ENCODE data around the gene PHF14.
"Not testable (repeated sequence)": the region's sequence is repeated elsewhere in the genome, so short reads cannot be mapped to it uniquely, and the experiment has no call there.

Gene PHF14

DNA sequence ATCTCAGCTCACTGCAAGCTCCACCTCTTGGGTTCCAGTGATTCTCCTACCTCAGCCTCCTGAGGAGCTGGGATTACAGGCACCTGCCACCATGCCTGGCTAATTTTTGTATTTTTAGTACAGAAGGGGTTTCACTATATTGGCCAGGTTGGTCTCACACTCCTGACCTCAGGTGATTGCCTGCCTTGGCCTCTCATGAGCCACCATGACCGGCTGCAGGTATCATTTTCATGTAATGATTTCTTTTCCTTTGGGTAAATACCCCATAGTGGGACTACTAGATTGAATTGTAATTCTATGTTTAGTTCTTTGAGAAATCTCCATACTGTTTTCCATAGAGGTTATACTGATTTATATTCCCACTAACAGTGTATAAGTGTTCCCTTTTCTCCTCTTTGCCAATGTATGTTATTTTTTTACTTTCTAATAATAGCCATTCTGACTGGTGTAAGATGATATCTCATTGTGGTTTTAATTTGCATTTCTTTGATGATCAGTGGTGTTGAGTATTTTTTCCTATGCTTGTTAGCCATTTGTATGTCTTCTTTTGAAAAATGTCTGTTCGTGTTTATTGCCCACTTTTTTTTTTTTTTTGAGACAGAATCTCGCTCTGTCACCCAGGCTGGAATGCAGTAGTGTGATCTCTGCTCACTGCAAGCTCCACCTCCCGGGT lies 20.5 kb upstream of the PHF14 start:
- not testable (repeated sequence) for H3K27me3 Mint-ChIP-seq; H3K4me3 Mint-ChIP-seq; H3K9me3 Mint-ChIP-seq; H3K27ac Mint-ChIP-seq; DNase-seq; H3K4me1 Mint-ChIP-seq; ATAC-seq (replicated peaks); H3K36me3 Mint-ChIP-seq

DNA sequence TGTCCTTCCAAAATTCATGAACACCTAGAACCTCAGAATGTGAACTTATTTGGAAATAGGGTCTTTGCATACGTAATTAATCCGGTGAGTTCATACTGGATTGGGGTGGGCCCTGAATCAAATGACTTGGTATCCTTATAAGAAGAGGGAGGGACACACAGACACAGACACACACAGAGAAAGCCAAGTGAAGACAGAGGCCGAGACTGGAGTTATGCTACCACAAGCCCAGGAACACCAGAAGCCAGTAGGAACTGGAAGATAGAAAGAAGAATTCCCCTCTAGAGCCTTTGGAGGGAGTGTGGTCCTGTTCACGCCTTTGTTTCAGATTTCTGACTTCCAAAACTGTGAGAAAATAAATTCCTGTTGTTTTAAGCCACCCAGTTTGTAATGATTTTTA lies 17.1 kb upstream of the PHF14 start:
- peaks cover 3% of the 10 kb centered on the region in 2 donors for H3K9me3 Mint-ChIP-seq
- H3K36me3 Mint-ChIP-seq = peaks cover 2 to 6% of the 10 kb centered on the region in 2 donors
- peaks cover under 1 to 2% of the 10 kb centered on the region in 2 donors for H3K4me1 Mint-ChIP-seq
- ATAC-seq (replicated peaks) (no peak), DNase-seq (no peak)
- H3K4me3 Mint-ChIP-seq = no peak overlapping the region
- H3K27ac Mint-ChIP-seq = no peak overlapping the region
- peaks cover 0 to 15% of the 10 kb centered on the region in 2 donors for H3K27me3 Mint-ChIP-seq

DNA sequence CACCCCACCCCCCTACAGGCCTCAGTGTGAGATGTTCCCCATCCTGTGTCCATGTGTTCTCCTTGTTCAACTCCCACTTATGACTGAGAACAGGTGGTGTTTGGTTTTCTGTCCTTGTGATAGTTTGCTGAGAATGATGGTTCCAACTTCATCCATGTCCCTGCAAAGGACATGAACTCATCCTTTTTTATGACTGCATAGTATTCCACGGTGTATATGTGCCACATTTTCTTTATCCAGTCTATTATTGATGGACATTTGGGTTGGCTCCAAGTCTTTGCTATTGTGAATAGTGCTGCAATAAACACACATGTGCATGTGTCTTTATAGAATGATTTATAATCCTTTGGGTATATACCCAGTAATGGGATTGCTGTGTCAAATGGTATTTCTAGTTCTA lies 13.4 kb upstream of the PHF14 start:
- not testable (repeated sequence) for H3K36me3 Mint-ChIP-seq

DNA sequence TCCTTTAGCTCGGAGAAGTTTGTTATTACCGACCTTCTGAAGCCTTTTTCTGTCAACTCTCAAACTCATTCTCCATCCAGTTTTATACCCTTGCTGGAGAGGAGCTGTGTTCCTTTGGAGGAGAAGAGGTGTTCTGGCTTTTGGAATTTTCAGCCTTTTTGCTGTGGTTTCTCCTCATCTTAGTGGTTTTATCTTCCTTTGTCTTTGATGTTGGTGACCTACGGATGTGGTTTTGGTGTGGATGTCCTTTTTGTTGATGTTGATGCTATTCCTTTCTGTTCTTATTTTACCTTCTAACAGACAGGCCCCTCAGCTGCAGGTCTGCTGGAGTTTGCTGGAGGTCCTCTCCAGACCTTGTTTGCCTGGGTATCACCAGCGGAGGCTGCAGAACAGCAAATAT lies 8.7 kb upstream of the PHF14 start:
- DNase-seq; ATAC-seq (replicated peaks); H3K4me3 Mint-ChIP-seq; H3K27ac Mint-ChIP-seq; H3K36me3 Mint-ChIP-seq; H3K4me1 Mint-ChIP-seq: not testable (repeated sequence)
- Mint-ChIP-seq H3K27me3 (peaks cover 21 to 31% of the 10 kb centered on the region in 2 donors), H3K9me3 (peaks cover 9 to 13% of the 10 kb centered on the region in 2 donors)

More for the DNA sequence above, 13.4 kb upstream of the PHF14 start:
- H3K9me3 Mint-ChIP-seq; H3K27ac Mint-ChIP-seq; H3K4me1 Mint-ChIP-seq; ATAC-seq (replicated peaks); H3K4me3 Mint-ChIP-seq; DNase-seq: not testable (repeated sequence)
- peaks cover 16 to 31% of the 10 kb centered on the region in 2 donors for H3K27me3 Mint-ChIP-seq

DNA sequence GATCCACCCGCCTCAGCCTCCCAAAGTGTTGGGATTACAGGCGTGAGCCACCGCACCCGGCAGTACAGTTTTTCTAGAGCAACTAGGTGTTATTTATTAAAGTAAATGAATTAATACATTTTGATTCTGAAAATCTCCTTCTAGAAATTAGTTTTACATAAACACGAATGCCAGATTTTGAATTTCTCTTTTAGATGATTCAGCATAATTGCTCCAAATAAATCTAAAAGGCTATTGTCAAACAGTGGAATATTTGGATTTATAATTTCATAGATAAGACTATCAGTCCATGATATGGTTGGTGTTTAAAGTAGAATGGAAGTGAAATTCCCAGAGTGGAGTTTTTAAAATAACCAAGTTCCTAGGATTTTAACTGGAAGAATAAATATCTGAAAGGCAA lies 1.5 kb upstream of the PHF14 start:
- DNase-seq = no peak
- no peak overlapping the region for H3K27ac Mint-ChIP-seq
- peaks cover 17 to 36% of the 10 kb centered on the region in 2 donors for H3K4me1 Mint-ChIP-seq
- H3K4me3 Mint-ChIP-seq = peak overlapping the region in 1 of 2 donors; percentile 8
- no peaks in the 10 kb centered on the region for H3K9me3 Mint-ChIP-seq
- no peak for ATAC-seq (replicated peaks)
- peaks cover 0 to 4% of the 10 kb centered on the region in 2 donors for H3K27me3 Mint-ChIP-seq
- peaks cover 7% of the 10 kb centered on the region in 2 donors for H3K36me3 Mint-ChIP-seq

DNA sequence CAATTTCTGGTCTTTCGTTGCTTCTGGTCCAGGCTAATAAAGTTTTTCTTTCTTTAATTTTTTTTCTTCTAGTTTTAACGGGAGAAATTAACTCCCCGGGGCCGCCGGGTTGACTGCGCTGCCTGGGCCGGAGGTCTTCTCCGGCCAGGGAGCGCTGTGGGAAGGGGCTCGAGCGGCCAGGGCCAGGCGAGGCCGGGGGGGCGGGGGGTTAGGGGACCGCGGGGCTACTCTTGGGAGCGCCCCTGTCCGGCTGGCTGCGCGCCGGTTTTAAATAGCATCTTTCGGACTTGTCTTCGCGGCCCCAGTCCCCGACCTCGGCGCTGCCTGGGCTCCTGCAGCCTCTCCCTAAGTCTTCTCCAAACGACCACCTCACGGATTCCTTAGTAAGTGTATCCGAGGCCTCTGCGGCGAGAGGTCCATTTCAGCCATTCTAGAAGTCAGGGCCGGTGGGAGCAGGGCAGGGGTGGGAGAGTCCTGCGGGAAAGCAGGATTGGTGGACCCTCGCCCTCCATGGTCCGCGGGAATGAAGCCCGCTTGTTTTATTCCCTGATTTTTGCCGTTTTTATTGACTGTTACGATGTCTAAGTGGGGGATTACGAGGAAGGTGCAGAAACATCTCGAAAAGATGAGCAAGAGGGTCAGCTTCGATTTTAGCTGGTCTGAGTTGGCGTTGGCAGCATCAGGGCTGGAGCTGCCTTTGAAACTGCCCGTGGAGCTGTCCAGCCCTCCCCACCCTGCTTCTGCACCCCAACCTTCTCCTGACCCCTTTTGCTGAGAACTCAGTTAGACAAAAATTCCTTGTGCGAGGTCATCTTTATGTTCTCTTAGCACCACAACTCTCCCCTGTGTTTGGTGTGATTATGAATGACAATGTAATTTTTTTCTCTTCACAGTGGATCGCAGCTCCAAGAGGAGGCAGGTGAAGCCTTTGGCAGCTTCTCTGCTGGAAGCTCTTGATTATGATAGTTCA lies 555 bp downstream of the PHF14 start:
- H3K4me3 Mint-ChIP-seq = peak overlapping the region; percentile 88 to 95
- H3K4me1 Mint-ChIP-seq = peaks cover 20 to 44% of the 10 kb centered on the region in 2 donors
- peaks cover 12 to 15% of the 10 kb centered on the region in 2 donors for H3K36me3 Mint-ChIP-seq
- H3K9me3 Mint-ChIP-seq = no peaks in the 10 kb centered on the region
- ATAC-seq (replicated peaks) (peak; percentile 30 to 32), DNase-seq (no peak)
- peaks cover 0 to 4% of the 10 kb centered on the region in 2 donors for H3K27me3 Mint-ChIP-seq
- peak overlapping the region; percentile 92 for H3K27ac Mint-ChIP-seq

DNA sequence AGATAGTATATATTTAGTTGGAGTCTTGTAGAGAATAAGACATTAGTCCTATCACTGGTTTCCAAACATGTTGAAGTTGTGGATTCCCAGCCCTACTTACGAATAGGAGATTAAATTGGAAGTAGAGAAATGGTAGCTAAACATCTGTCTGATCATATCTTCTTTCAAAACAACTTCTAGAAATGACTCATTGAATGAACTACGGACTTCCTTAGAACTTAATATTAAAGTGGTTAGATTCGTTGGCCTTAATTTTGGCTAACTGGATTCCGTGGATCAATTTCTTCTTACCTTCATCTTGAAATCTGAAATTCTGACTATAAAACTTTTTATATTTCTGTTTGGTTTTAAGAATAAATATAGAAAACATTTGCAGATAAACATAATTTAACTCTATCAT lies 3.4 kb downstream of the PHF14 start:
- H3K27me3 Mint-ChIP-seq = peaks cover 0 to 4% of the 10 kb centered on the region in 2 donors
- no peak for ATAC-seq (replicated peaks)
- H3K4me3 Mint-ChIP-seq = peak overlapping the region in 1 of 2 donors; percentile 10
- H3K4me1 Mint-ChIP-seq = peaks cover 26 to 59% of the 10 kb centered on the region in 2 donors
- no peak for DNase-seq
- peaks cover 14 to 21% of the 10 kb centered on the region in 2 donors for H3K36me3 Mint-ChIP-seq
- H3K9me3 Mint-ChIP-seq = no peaks in the 10 kb centered on the region
- H3K27ac Mint-ChIP-seq = no peak overlapping the region

DNA sequence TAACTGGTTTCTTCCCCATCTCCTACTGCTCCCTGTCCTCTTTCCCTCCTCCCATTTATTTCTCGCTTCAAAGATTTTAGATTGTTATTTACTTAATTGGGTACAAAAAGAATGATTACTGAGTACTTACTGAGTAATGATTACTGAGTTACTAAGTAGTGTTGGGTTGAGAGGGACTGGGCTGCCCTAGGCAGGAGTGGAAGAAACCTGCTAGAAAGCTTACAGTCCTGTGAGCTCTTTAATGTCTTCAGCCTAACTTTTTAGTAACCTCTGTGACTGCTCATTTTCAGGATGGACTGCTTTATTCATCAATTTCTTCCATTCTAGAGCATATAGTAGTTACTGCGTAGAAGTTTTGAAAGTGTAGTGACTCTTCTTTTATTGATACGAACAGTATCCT lies 7.6 kb downstream of the PHF14 start:
- no peak for ATAC-seq (replicated peaks)
- H3K27ac Mint-ChIP-seq = no peak overlapping the region
- peaks cover 21 to 28% of the 10 kb centered on the region in 2 donors for H3K36me3 Mint-ChIP-seq
- no peaks in the 10 kb centered on the region for H3K9me3 Mint-ChIP-seq
- no peak for DNase-seq
- no peak overlapping the region for H3K4me3 Mint-ChIP-seq
- H3K4me1 Mint-ChIP-seq = peaks cover 16 to 41% of the 10 kb centered on the region in 2 donors
- no peaks in the 10 kb centered on the region for H3K27me3 Mint-ChIP-seq

DNA sequence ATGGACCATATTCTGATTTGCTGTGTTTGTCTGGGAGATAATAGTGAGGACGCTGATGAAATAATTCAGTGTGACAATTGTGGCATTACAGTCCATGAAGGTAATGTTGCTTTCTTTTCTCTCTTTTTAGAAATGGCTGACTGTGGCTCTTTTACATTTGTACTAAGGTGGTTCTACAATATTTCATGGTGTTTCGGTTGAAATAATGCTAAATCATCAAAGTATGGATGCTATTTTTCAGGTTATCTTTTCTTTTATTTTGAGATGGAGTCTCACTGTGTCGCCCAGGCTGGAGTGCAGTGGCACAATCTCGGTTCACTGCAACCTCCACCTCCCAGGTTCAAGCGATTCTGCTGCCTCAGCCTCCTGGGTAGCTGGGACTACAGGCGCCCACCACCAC lies 17.1 kb downstream of the PHF14 start:
- not testable (repeated sequence) for H3K4me1 Mint-ChIP-seq; H3K27ac Mint-ChIP-seq; H3K9me3 Mint-ChIP-seq; H3K4me3 Mint-ChIP-seq; H3K27me3 Mint-ChIP-seq; DNase-seq; ATAC-seq (replicated peaks)
- H3K36me3 Mint-ChIP-seq = peaks cover 23 to 29% of the 10 kb centered on the region in 2 donors

DNA sequence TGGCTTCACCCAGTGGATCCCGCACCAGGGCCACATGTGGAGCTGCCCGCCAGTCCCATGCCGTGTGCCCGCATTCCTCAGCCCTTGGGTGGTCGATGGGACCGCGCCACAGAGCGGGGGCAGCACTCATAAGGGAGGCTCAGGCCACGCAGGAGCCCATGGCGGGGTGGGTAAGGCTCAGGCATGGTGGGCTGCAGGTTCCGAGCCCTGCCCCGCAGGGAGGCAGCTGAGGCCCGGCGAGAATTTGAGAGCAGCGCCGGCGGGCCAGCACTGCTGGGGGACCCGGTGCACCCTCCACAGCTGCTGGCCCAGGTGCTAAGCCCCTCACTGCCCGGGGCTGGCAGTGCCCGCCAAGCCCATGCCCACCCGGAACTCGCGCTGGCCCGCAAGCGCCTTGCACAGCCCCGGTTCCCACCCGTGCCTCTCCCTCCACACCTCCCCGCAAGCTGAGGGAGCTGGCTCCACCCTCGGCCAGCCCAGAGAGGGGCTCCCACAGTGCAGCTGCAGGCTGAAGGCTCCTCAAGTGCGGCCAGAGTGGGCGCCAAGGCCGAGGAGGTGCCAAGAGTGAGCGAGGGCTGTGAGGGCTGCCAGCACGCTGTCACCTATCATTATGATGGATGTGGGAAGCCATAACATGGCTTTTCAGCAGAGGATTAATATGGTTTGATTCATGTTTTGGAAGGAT lies 22.0 kb downstream of the PHF14 start:
- not testable (repeated sequence) for H3K27ac Mint-ChIP-seq; ATAC-seq (replicated peaks); H3K9me3 Mint-ChIP-seq; H3K27me3 Mint-ChIP-seq; H3K4me3 Mint-ChIP-seq; DNase-seq
- Mint-ChIP-seq H3K4me1 (peaks cover 27 to 35% of the 10 kb centered on the region in 2 donors), H3K36me3 (peaks cover 45 to 50% of the 10 kb centered on the region in 2 donors)

DNA sequence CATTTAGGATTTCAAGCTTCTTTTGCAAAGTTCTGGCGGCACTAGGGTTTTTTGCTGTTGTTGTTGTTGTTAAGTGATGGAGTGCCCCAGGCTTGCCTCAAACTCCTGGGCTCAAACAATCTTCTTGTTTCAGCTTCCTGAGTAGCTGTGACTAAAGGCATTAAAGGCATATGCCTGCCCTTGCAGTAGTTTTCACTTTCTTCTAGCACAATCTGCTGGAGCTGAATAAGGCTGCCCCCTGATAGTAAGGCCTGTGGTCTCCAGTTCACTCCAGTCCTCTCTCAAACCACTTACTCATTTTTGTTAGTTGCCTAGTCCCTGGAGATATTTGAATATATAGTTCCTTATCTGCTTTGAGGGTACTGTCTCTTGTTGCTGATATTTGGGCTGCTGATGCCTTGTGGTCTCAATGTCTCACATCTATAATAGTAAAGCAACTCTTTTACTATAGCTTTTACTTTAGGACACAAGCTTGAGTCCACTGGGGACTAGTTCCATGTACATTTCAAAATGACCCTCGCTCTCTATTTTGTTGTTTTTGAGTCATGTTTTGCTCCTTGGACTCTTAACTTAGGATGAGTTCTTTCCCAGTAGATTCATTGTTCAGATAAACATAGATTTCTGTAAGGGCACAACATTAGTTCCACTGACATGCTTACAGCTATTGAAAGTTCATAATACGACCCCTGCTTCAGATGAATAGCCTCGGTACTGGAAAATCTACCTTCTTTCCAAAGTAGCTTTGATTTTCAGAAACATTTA lies 25.5 kb downstream of the PHF14 start:
- Mint-ChIP-seq H3K4me1 (peaks cover 25 to 39% of the 10 kb centered on the region in 2 donors), H3K4me3 (no peak overlapping the region), H3K36me3 (peaks cover 47 to 50% of the 10 kb centered on the region in 2 donors), H3K27ac (no peak overlapping the region), H3K9me3 (peaks cover 4 to 5% of the 10 kb centered on the region in 2 donors), H3K27me3 (no peaks in the 10 kb centered on the region)
- ATAC-seq (replicated peaks) = peak; percentile 34 to 48
- no peak for DNase-seq

DNA sequence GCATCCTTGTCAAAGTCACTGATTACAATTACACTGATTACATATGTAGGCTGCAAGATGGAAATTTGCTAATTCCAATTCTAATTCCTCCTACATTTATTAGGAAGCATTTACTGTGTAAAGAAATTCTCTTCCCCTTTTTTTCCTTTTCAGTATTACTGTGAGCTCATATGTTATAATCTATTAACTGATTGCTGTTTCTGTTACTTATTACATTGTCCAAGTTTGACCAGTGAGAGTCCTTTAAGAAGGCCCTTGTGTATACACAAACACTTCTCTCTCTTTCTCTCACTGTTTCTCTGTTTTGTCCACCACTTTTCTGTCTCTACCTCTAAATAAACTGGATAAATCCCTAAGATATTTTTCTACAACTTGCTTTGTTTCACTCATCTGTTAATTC lies 31.5 kb downstream of the PHF14 start:
- DNase-seq (no peak), ATAC-seq (replicated peaks) (no peak)
- H3K27me3 Mint-ChIP-seq = no peaks in the 10 kb centered on the region
- no peaks in the 10 kb centered on the region for H3K9me3 Mint-ChIP-seq
- H3K4me3 Mint-ChIP-seq = no peak overlapping the region
- peaks cover 0 to 14% of the 10 kb centered on the region in 2 donors for H3K4me1 Mint-ChIP-seq
- peaks cover 29 to 36% of the 10 kb centered on the region in 2 donors for H3K36me3 Mint-ChIP-seq
- H3K27ac Mint-ChIP-seq = no peak overlapping the region

DNA sequence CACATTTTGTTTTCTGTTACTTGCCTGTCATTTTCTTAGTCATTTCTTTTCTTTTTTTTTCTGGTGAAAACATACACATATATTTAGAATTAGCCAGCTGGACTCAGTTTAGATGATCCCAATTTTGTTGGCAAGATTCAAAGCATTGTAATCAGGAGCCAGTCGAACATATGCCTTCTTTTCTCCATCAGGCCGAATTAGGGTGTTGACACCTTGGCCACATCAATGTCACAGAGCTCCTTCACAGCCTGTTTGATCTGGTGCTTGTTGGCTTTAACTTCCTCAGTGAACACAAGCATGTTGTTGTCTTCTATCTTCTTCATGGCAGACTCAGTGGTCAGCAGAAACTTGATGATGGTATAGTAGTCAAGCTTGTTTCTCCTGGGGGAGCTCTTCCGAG lies 32.6 kb downstream of the PHF14 start:
- DNase-seq (no peak), ATAC-seq (replicated peaks) (no peak)
- Mint-ChIP-seq H3K4me3 (no peak overlapping the region), H3K27me3 (no peaks in the 10 kb centered on the region), H3K36me3 (peaks cover 21 to 31% of the 10 kb centered on the region in 2 donors), H3K27ac (no peak overlapping the region), H3K9me3 (no peaks in the 10 kb centered on the region), H3K4me1 (peaks cover 0 to 6% of the 10 kb centered on the region in 2 donors)

Measured in stimulated activated naive B cell treated with anti-CD40 and anti-IgM and Interleukin-4, amounts not matched to agents 10 μg/mL and 1 μg/mL and 100 μg/mL, for 72 hours (primary cell).